ENCODE measurements around the gene TRIM52. TPM values are rescaled to one million over a fixed set of nuclear protein-coding genes. Genes with fewer than 3 reads are reported as not detected.

TRIM52 gene
- polyA plus RNA-seq, 1 experiment: 8.7 TPM

GRCh38 chr5:181220178-181220515 is 40.8 kb downstream of the TRIM52 start:
- no peak for DNase-seq (ENCODE audit: low read depth, low spot score)
- no peak overlapping the region for H3K27ac ChIP-seq (ENCODE audit: low read depth, low read length)
- H3K4me3 ChIP-seq (ENCODE audit: low read depth, low read length): no peak overlapping the region
- no peaks in the 10 kb centered on the region; the same call in 1 of the 2 replicates for H3K9me3 ChIP-seq (ENCODE audit: control insufficient read depth, insufficient read depth, low read length)
- TF ChIP-seq CTCF (IDR thresholded peaks at IDR 0.05; ENCODE audit: low read depth, low read length): no peak
- ChIA-PET POLR2A (no interaction called here), CTCF (interaction anchor here (0.6 kb wide), 1 partner anchor 35 kb away, joined by 3 read pairs; no protein-coding TSS in a partner anchor)
- no peaks in the 10 kb centered on the region for H3K27me3 ChIP-seq (ENCODE audit: control insufficient read depth, insufficient read depth, low read length)

- no peak for DNase-seq (ENCODE audit: low read depth, low spot score)
Observed at GRCh38 chr5:181219262-181220177, 41.4 kb downstream of the TRIM52 start.

GRCh38 chr5:181218795-181219124 is 42.2 kb downstream of the TRIM52 start:
- TF ChIP-seq CTCF (IDR thresholded peaks at IDR 0.05; ENCODE audit: low read depth, low read length): no peak
- ChIA-PET CTCF (no interaction called here), POLR2A (no interaction called here)
- peak overlapping the region; percentile 50 for H3K4me3 ChIP-seq (ENCODE audit: low read depth, low read length)
- DNase-seq (ENCODE audit: low read depth, low spot score): no peak
- H3K9me3 ChIP-seq (ENCODE audit: control insufficient read depth, insufficient read depth, low read length): no peaks in the 10 kb centered on the region; the same call in 1 of the 2 replicates
- no peak overlapping the region for H3K27ac ChIP-seq (ENCODE audit: low read depth, low read length)
- H3K27me3 ChIP-seq (ENCODE audit: control insufficient read depth, insufficient read depth, low read length): peaks cover 3% of the 10 kb centered on the region

More at GRCh38 chr5:181219262-181220177, 41.4 kb downstream of the TRIM52 start:
- peaks cover 3% of the 10 kb centered on the region for H3K27me3 ChIP-seq (ENCODE audit: control insufficient read depth, insufficient read depth, low read length)
- ChIA-PET CTCF (interaction anchor here (0.6 kb wide), 1 partner anchor 36 kb away, joined by 3 read pairs; no protein-coding TSS in a partner anchor), POLR2A (no interaction called here)
- TF ChIP-seq CTCF (IDR thresholded peaks at IDR 0.05; ENCODE audit: low read depth, low read length): no peak
- no peak overlapping the region for H3K4me3 ChIP-seq (ENCODE audit: low read depth, low read length)
- H3K9me3 ChIP-seq (ENCODE audit: control insufficient read depth, insufficient read depth, low read length): no peaks in the 10 kb centered on the region; the same call in 1 of the 2 replicates
- no peak overlapping the region for H3K27ac ChIP-seq (ENCODE audit: low read depth, low read length)

- Histone ChIP-seq H3K27ac (ENCODE audit: low read depth, low read length) (peak overlapping the region; percentile 31), H3K9me3 (ENCODE audit: control insufficient read depth, insufficient read depth, low read length) (no peaks in the 10 kb centered on the region; the same call in 1 of the 2 replicates), H3K4me3 (ENCODE audit: low read depth, low read length) (peak overlapping the region; percentile 56), H3K27me3 (ENCODE audit: control insufficient read depth, insufficient read depth, low read length) (peaks cover 3% of the 10 kb centered on the region)
- no peak for TF ChIP-seq CTCF (IDR thresholded peaks at IDR 0.05; ENCODE audit: low read depth, low read length)
- ChIA-PET POLR2A (interaction anchor here (0.9 kb wide), 1 partner anchor 26 kb away, joined by 3 read pairs; no protein-coding TSS in a partner anchor), CTCF (no interaction called here)
- DNase-seq (ENCODE audit: low read depth, low spot score): no peak
Observed at GRCh38 chr5:181217803-181218062, 43.2 kb downstream of the TRIM52 start.

- POLR2A ChIA-PET: interaction anchor here (0.9 to 1.8 kb wide), 2 partner anchors 10 to 26 kb away, joined by 3 to 4 read pairs; no protein-coding TSS in a partner anchor
- no peak for TF ChIP-seq CTCF (IDR thresholded peaks at IDR 0.05; ENCODE audit: low read depth, low read length)
- Histone ChIP-seq H3K4me3 (ENCODE audit: low read depth, low read length) (peak overlapping the region; percentile 56), H3K27me3 (ENCODE audit: control insufficient read depth, insufficient read depth, low read length) (peaks cover 3% of the 10 kb centered on the region), H3K27ac (ENCODE audit: low read depth, low read length) (peak overlapping the region; percentile 31), H3K9me3 (ENCODE audit: control insufficient read depth, insufficient read depth, low read length) (no peaks in the 10 kb centered on the region; the same call in 1 of the 2 replicates)
- CTCF ChIA-PET: no interaction called here
- DNase-seq (ENCODE audit: low read depth, low spot score): no peak
Observed at GRCh38 chr5:181217111-181217802, 43.7 kb downstream of the TRIM52 start.
